Hepatocyte (in vitro differentiated cells): ENCODE results near the gene POLK. TPM values are rescaled to one million over a fixed set of nuclear protein-coding genes. Genes with fewer than 3 reads are reported as not detected.
"Not testable (repeated sequence)": the region's sequence is repeated elsewhere in the genome, so short reads cannot be mapped to it uniquely, and the experiment has no call there.

ENCODE experiments used
- DNase-seq: peaks from one replicate; pipeline ENCODE4 v3.0.0-alpha.2; 2016; ENCODE audit warnings: low spot score
- H2AFZ ChIP-seq: fragments of 200-600 bp; sonication (generic); 2 replicates; pipeline ENCODE4 v1.6.0; 2016; ENCODE audit warnings: antibody characterized with exemption, mild to moderate bottlenecking
- H3K27ac ChIP-seq: fragments of 200-600 bp; sonication (generic); 2 replicates; pipeline ENCODE4 v1.5.1; 2016; ENCODE audit warnings: mild to moderate bottlenecking
- H3K27me3 ChIP-seq: fragments of 200-600 bp; sonication (generic); 2 replicates; pipeline ENCODE4 v1.6.1; 2016
- H3K36me3 ChIP-seq: fragments of 200-600 bp; sonication (generic); replicated peaks from 2 replicates; pipeline ENCODE4 v1.5.1; 2016; ENCODE audit warnings: low read depth; ENCODE audit not compliant: insufficient read depth
- H3K4me1 ChIP-seq: fragments of 200-600 bp; sonication (generic); 2 replicates; pipeline ENCODE4 v1.5.1; 2016; ENCODE audit warnings: mild to moderate bottlenecking, moderate library complexity; ENCODE audit not compliant: insufficient read depth
- H3K4me2 ChIP-seq: fragments of 200-600 bp; sonication (generic); 2 replicates; pipeline ENCODE4 v1.6.0; 2016
- H3K4me3 ChIP-seq: fragments of 200-600 bp; sonication (generic); 2 replicates; pipeline ENCODE4 v1.5.1; 2016; ENCODE audit warnings: mild to moderate bottlenecking
- H3K79me2 ChIP-seq: fragments of 200-600 bp; sonication (generic); 2 replicates; pipeline ENCODE4 v1.6.0; 2017; ENCODE audit warnings: mild to moderate bottlenecking
- H3K9me2 ChIP-seq: fragments of 200-600 bp; sonication (generic); replicated peaks from 2 replicates; pipeline ENCODE4 v1.6.0; 2017; ENCODE audit warnings: mild to moderate bottlenecking; ENCODE audit not compliant: insufficient read depth
- H3K9me3 ChIP-seq: fragments of 200-600 bp; sonication (generic); 2 replicates; pipeline ENCODE4 v1.5.1; 2016; ENCODE audit warnings: low read depth, mild to moderate bottlenecking
- H4K20me1 ChIP-seq: fragments of 200-600 bp; sonication (generic); 2 replicates; pipeline ENCODE4 v1.6.0; 2016; ENCODE audit warnings: mild to moderate bottlenecking; ENCODE audit not compliant: insufficient read depth, poor library complexity, severe bottlenecking
- EZH2 ChIP-seq: fragments of 200-600 bp; sonication (generic); IDR thresholded peaks from 2 replicates; pipeline ENCODE4 v1.6.1; 2016; ENCODE audit warnings: antibody characterized with exemption, mild to moderate bottlenecking, borderline replicate concordance
- EZH2phosphoT487 ChIP-seq: fragments of 200-600 bp; sonication (generic); IDR thresholded peaks from one replicate; pipeline ENCODE4 v1.6.1; 2018; ENCODE audit warnings: antibody characterized with exemption, mild to moderate bottlenecking, low read depth, moderate library complexity; ENCODE audit not compliant: unreplicated experiment, severe bottlenecking
- WGBS: methylation state at CpG from one replicate; pipeline ENCODE4 v1.1.6; 2016; ENCODE audit warnings: low lambda C conversion rate; ENCODE audit errors: missing lambda C conversion rate; 5-methylcytosine and 5-hydroxymethylcytosine counted together
- polyA plus RNA-seq: library from polyadenylated mRNA; unstranded; fragments of >200 nt; fragmentation: Nextera tagmentation; extraction: Ambion mirVana; gene quantifications from 2 replicates; pipeline ENCODE4 v1.2.1, GENCODE V29; 2016
- total RNA-seq: library from RNA; depleted of rRNA; stranded (reverse); fragments of >200 nt; gene quantifications from 2 replicates; pipeline ENCODE4 v1.2.3, GENCODE V29; 2014
- TF ChIP-seq, protein P1 (sequence below): fragments of 200-600 bp; sonication (generic); IDR thresholded peaks from 2 replicates; pipeline ENCODE4 v1.5.1; 2016; ENCODE audit warnings: antibody characterized with exemption, mild to moderate bottlenecking; ENCODE audit not compliant: poor library complexity

Gene POLK
- total and polyA plus RNA-seq, 2 experiments from 2014 or later: 9.0 to 27.1 TPM

DNA sequence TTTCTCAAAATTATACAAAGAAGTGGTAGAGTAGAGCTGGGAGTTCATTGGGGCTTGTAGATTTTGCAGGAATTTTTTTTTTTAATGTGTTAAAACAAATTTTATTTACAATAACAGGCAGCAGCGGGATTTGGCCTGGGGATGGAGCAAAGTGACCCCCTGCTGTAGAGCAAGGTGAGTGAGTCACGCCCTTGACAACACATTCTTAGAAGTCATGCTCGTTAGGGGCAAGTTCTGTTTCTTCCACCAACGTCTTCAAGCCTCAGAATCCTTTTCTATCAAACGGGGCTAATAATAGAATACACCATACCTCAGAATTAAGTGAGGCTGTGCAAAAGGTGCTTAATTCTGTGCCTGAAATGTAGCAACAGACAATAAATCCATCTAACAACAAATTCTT lies 98.5 kb downstream of the POLK start:
- no peak for TF ChIP-seq EZH2
- TF ChIP-seq, protein P1, sequence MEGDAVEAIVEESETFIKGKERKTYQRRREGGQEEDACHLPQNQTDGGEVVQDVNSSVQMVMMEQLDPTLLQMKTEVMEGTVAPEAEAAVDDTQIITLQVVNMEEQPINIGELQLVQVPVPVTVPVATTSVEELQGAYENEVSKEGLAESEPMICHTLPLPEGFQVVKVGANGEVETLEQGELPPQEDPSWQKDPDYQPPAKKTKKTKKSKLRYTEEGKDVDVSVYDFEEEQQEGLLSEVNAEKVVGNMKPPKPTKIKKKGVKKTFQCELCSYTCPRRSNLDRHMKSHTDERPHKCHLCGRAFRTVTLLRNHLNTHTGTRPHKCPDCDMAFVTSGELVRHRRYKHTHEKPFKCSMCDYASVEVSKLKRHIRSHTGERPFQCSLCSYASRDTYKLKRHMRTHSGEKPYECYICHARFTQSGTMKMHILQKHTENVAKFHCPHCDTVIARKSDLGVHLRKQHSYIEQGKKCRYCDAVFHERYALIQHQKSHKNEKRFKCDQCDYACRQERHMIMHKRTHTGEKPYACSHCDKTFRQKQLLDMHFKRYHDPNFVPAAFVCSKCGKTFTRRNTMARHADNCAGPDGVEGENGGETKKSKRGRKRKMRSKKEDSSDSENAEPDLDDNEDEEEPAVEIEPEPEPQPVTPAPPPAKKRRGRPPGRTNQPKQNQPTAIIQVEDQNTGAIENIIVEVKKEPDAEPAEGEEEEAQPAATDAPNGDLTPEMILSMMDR: no peak
- no peak for TF ChIP-seq EZH2phosphoT487
- H3K36me3 ChIP-seq: no peaks in the 10 kb centered on the region
- no peak overlapping the region for H3K4me3 ChIP-seq
- no peaks in the 10 kb centered on the region for H3K9me3 ChIP-seq
- H3K9me2 ChIP-seq: no peaks in the 10 kb centered on the region
- peak overlapping the region; percentile 92 for H2AFZ ChIP-seq
- 60% methylated on average over 5 of the region's 5 CpGs for WGBS
- no peaks in the 10 kb centered on the region for H3K27me3 ChIP-seq
- H3K79me2 ChIP-seq: no peaks in the 10 kb centered on the region
- H3K4me2 ChIP-seq: peak overlapping the region; percentile 94
- H3K27ac ChIP-seq: peak overlapping the region; percentile 93
- peaks cover 9% of the 10 kb centered on the region for H3K4me1 ChIP-seq
- DNase-seq: no peak
- no peaks in the 10 kb centered on the region for H4K20me1 ChIP-seq

DNA sequence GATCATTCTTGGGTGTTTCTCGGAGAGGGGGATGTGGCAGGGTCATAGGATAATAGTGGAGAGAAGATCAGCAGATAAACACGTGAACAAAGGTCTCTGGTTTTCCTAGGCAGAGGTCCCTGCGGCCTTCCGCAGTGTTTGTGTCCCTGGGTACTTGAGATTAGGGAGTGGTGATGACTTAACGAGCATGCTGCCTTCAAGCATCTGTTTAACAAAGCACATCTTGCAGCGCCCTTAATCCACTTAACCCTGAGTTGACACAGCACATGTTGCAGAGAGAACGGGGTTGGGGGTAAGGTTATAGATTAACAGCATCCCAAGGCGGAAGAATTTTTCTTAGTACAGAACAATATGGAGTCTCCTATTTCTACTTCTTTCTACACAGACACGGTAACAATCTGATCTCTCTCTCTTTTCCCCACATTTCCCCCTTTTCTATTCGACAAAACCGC lies 99.2 kb downstream of the POLK start:
- not testable (repeated sequence) for H3K36me3 ChIP-seq, H4K20me1 ChIP-seq, H3K27me3 ChIP-seq, H3K4me1 ChIP-seq, H3K79me2 ChIP-seq, H3K9me3 ChIP-seq, H3K9me2 ChIP-seq
- Histone ChIP-seq H2AFZ (peak overlapping the region; percentile 92), H3K27ac (peak overlapping the region; percentile 93), H3K4me3 (peak overlapping the region; percentile 40), H3K4me2 (peak overlapping the region; percentile 94)
- DNase-seq: peak; percentile 44
- WGBS: 13% methylated on average over 11 of the region's 11 CpGs

DNA sequence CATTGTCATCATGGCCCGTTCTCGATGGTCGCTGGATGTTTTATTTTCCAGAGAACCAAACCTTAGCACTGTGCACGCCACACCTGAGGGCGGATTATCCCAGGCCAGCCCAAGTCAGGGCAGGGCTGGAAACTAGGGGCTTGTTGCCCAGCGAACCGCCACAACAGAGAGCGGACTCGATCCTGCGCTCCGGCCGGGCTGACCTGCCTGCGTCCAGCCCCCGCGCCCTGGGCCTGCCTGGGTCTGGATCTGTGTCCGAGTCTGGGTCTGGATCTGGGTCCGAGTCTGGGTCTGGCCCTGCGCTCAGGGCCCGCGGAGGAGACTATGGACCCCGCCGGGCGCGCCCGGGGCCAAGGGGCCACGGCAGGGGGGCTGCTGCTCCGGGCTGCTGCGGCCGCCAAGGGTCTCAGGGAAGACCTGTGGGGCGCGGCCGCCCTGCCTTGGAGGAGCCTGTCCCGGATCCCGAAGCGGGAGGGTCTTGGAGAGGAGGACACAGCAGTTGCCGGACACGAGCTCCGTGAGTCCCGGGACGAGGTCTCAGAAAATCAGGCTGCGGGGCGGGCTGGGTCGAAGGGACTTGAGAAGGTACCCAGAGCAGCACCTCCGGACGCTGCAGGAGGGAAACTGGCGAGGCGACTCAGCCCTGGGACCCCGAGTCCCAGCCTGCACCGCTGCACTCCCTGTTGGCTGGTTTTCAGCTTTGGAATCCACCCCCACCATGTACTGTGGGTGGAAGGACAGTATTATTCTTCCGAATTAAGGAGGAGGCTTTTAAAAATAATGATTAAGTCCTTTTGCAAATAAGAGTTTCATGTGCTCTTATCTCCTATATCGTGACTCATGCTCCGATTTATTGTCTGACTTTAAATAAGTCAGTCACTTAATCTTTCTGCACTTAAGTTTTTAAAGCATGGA lies 99.9 kb downstream of the POLK start, which contains the start of gene ANKDD1B:
ANKDD1B (plus strand) TSS at position 143 of the 915 bp plus-strand sequence; CDS start at position 325, 182 bp downstream.
- no peaks in the 10 kb centered on the region for H4K20me1 ChIP-seq
- no peaks in the 10 kb centered on the region for H3K9me3 ChIP-seq
- H3K27ac ChIP-seq: peak within 1 kb of the TSS; percentile 93
- peak within 1 kb of the TSS; percentile 40 for H3K4me3 ChIP-seq
- no peak for TF ChIP-seq EZH2
- no peak for TF ChIP-seq EZH2phosphoT487
- TF ChIP-seq, protein P1: no peak
- no peaks in the 10 kb centered on the region for H3K27me3 ChIP-seq
- H3K4me1 ChIP-seq: peaks cover 15% of the 10 kb centered on the region
- WGBS: 4% methylated on average over 47 of the region's 52 CpGs
- H3K9me2 ChIP-seq: no peaks in the 10 kb centered on the region
- H3K4me2 ChIP-seq: peak within 1 kb of the TSS; percentile 94
- H3K36me3 ChIP-seq: no peaks in the 10 kb centered on the region
- no peaks in the 10 kb centered on the region for H3K79me2 ChIP-seq
- DNase-seq: peak; percentile 55
- peak within 1 kb of the TSS; percentile 92 for H2AFZ ChIP-seq

DNA sequence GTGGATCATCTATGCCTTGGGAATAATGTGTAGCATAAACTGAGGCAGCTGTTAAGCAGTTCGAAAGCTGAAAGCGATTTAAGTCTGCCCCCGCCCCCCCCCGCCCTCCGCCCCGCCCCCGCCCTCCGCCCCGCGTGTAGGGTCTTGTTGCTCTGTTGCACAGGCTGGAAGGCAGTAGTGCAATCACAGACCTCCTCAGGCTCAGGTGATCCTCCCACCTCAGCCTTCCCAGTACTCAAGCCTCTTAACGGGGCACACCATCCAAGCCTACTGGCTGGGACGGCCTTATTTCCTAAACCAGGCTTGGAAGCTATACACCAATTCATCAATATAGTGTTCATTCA lies 100.5 kb downstream of the POLK start:
- Histone ChIP-seq H3K9me2 (no peaks in the 10 kb centered on the region), H3K4me1 (peaks cover 21% of the 10 kb centered on the region), H4K20me1 (no peaks in the 10 kb centered on the region), H3K4me3 (peak overlapping the region; percentile 40), H3K36me3 (no peaks in the 10 kb centered on the region), H3K9me3 (no peaks in the 10 kb centered on the region), H2AFZ (peak overlapping the region; percentile 92), H3K27me3 (no peaks in the 10 kb centered on the region), H3K4me2 (peak overlapping the region; percentile 94), H3K79me2 (no peaks in the 10 kb centered on the region), H3K27ac (peak overlapping the region; percentile 93)
- TF ChIP-seq, protein P1: no peak
- no peak for TF ChIP-seq EZH2
- TF ChIP-seq EZH2phosphoT487: no peak
- no peak for DNase-seq
- WGBS: 11% methylated on average over 11 of the region's 12 CpGs
